ENCODE results near the gene KRTAP20-2.

KRTAP20-2 gene

GRCh38 chr21:30674312-30674711, 39.3 kb downstream of the KRTAP20-2 start:
- DNase-seq (ENCODE audit: low read depth, low spot score), result no peak

GRCh38 chr21:30676737-30677136, 41.7 kb downstream of the KRTAP20-2 start:
- DNase-seq (ENCODE audit: low read depth, low spot score), result no peak

GRCh38 chr21:30680586-30680985, 45.6 kb downstream of the KRTAP20-2 start:
- DNase-seq (ENCODE audit: low read depth, low spot score), result no peak

- DNase-seq (ENCODE audit: low read depth, low spot score), result no peak
These were observed 49.5 kb downstream of the KRTAP20-2 start for GRCh38 chr21:30684506-30684905.
